Peyer's patch (tissue), 4 donors: ENCODE measurements around the gene RAET1E.

Experiments
- CTCF ChIP-seq, 6 experiments: fragments of 450-650 bp in 4 of 6; fragments of 200-600 bp in 2 of 6; sonication (generic) in 1 of 6; IDR thresholded peaks; one replicate each; pipeline ENCODE4 v1.5.1; 2017 to 2019; ENCODE audit warnings: antibody characterized with exemption in 6 of 6, mild to moderate bottlenecking in 3 of 6, moderate library complexity in 1 of 6
- POLR2A ChIP-seq, 2 donors: fragments of 450-650 bp; IDR thresholded peaks; one replicate each; pipeline ENCODE4 v1.5.1; 2017; ENCODE audit warnings: antibody characterized with exemption in 2 of 2, mild to moderate bottlenecking in 2 of 2, moderate library complexity in 2 of 2

GRCh38 chr6:149888659-149889058, 9.3 kb downstream of the RAET1E start:
- TF ChIP-seq CTCF (IDR thresholded peaks at IDR 0.05) = no peak
- no peak for TF ChIP-seq POLR2A (IDR thresholded peaks at IDR 0.05)
